Smooth muscle cell (in vitro differentiated cells): ENCODE results near the gene RNF182. TPM values are rescaled to one million over a fixed set of nuclear protein-coding genes. Genes with fewer than 3 reads are reported as not detected.

Experiments
- DNase-seq: peaks from one replicate; lab custom pipeline; 2025; ENCODE audit not compliant: unreplicated experiment; lab: John Stamatoyannopoulos, UW
- H2AFZ ChIP-seq: fragments of 200-600 bp; sonication (generic); 2 replicates; pipeline ENCODE4 v1.6.0; 2016; ENCODE audit warnings: antibody characterized with exemption, low read depth, mild to moderate bottlenecking
- H3F3A ChIP-seq: fragments of 200-600 bp; sonication (generic); 2 replicates; pipeline ENCODE4 v1.6.0; 2017; ENCODE audit warnings: antibody characterized with exemption, low read depth
- H3K27ac ChIP-seq: fragments of 200-600 bp; sonication (generic); 2 replicates; pipeline ENCODE4 v1.5.1; 2016; ENCODE audit warnings: low read depth, mild to moderate bottlenecking
- H3K27me3 ChIP-seq: fragments of 200-600 bp; sonication (generic); 2 replicates; pipeline ENCODE4 v1.6.1; 2016; ENCODE audit warnings: low read depth, mild to moderate bottlenecking
- H3K36me3 ChIP-seq: fragments of 200-600 bp; sonication (generic); 2 replicates; pipeline ENCODE4 v1.5.1; 2016; ENCODE audit warnings: low read depth
- H3K4me1 ChIP-seq: fragments of 200-600 bp; sonication (generic); 2 replicates; pipeline ENCODE4 v1.5.1; 2016; ENCODE audit warnings: low read depth
- H3K4me2 ChIP-seq: fragments of 200-600 bp; sonication (generic); 2 replicates; pipeline ENCODE4 v1.6.0; 2016; ENCODE audit warnings: mild to moderate bottlenecking
- H3K4me3 ChIP-seq: fragments of 200-600 bp; sonication (generic); 2 replicates; pipeline ENCODE4 v1.5.1; 2016; ENCODE audit warnings: mild to moderate bottlenecking
- H3K79me2 ChIP-seq: fragments of 200-600 bp; sonication (generic); 2 replicates; pipeline ENCODE4 v1.6.0; 2016; ENCODE audit warnings: low read depth, mild to moderate bottlenecking
- H3K9ac ChIP-seq: fragments of 200-600 bp; sonication (generic); 2 replicates; pipeline ENCODE4 v1.6.0; 2016; ENCODE audit warnings: low read depth
- H3K9me3 ChIP-seq: fragments of 200-600 bp; sonication (generic); replicated peaks from 2 replicates; pipeline ENCODE4 v1.5.1; 2016; ENCODE audit warnings: low read depth
- H4K20me1 ChIP-seq: fragments of 200-600 bp; sonication (generic); 2 replicates; pipeline ENCODE4 v1.6.0; 2016; ENCODE audit warnings: low read depth
- CTCF ChIP-seq: fragments of 200-600 bp; sonication (generic); IDR thresholded peaks from 2 replicates; pipeline ENCODE4 v1.5.1; 2017; ENCODE audit warnings: borderline replicate concordance, mild to moderate bottlenecking, antibody characterized with exemption; ENCODE audit not compliant: insufficient read depth, poor library complexity, severe bottlenecking
- WGBS: methylation state at CpG from one replicate; pipeline ENCODE4 v1.1.7; 2016; ENCODE audit warnings: low lambda C conversion rate; 5-methylcytosine and 5-hydroxymethylcytosine counted together
- polyA plus RNA-seq: library from polyadenylated mRNA; unstranded; fragments of >200 nt; fragmentation: Nextera tagmentation; extraction: Ambion mirVana; gene quantifications from 2 replicates; pipeline ENCODE4 v1.2.1, GENCODE V29; 2016
- total RNA-seq: library from RNA; depleted of rRNA; stranded (reverse); fragments of >200 nt; gene quantifications from 2 replicates; pipeline ENCODE4 v1.2.3, GENCODE V29; 2014

The RNF182 gene
- total and polyA plus RNA-seq, 2 experiments from 2014 or later, result 0.76 TPM; not detected in 1

DNA sequence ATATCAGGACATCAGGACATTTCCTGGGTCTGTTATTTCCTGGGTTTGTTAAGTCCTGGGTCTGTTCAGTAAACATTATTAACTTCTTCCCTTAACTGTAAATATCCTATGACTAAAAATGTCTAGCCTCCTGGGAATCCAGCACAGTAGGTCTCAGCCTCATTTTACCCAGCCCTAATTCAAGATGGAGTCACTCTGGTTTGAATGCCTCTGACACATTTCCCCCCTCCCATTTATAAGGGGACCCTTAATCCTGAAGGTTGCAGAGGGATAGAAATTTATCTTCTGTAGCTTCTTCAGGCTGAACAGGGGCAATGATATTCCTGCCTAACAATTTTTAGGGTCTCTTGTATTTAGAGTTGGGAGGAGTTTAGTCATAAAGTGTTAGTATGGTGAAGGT is 21.8 kb downstream of the RNF182 start:
- Histone ChIP-seq H3K4me3 (no peak overlapping the region), H3K4me2 (no peak overlapping the region), H3K9ac (no peak overlapping the region), H4K20me1 (no peaks in the 10 kb centered on the region), H3K79me2 (no peaks in the 10 kb centered on the region), H2AFZ (no peak overlapping the region), H3F3A (no peaks in the 10 kb centered on the region), H3K9me3 (no peaks in the 10 kb centered on the region), H3K27me3 (no peaks in the 10 kb centered on the region), H3K36me3 (no peaks in the 10 kb centered on the region), H3K27ac (no peak overlapping the region), H3K4me1 (no peaks in the 10 kb centered on the region)
- no peak for DNase-seq
- TF ChIP-seq CTCF, result no peak

DNA sequence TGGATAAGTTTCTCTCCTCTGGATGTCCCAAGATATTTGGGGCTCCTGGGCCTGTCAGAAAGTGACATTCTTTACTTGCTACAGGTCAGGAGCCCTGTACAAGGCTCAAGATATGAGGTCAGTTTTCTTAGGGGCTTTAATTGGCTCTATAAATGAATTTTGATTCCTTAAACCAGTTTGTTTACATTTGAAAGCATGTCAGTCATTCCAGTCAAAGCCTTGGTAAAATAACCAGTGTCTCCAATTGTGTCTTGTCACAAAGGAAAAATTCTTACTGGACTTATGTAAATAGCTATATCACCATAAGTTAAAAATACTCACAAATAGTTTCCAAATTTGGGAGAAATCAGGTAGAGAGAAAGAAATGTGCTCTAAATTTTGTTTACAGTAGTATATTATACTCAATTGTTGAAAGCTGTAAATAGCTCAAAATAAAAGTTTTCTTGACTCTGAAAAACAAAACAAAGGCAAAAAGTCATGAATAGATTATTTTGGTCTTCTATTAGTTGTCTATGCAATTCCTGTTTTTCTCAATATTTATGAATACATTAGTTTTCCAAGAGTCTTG is 22.9 kb downstream of the RNF182 start:
- no peaks in the 10 kb centered on the region for H3F3A ChIP-seq
- H3K9ac ChIP-seq, result no peak overlapping the region
- H3K4me2 ChIP-seq, result no peak overlapping the region
- TF ChIP-seq CTCF, result no peak
- no peak overlapping the region for H3K4me3 ChIP-seq
- no peaks in the 10 kb centered on the region for H3K9me3 ChIP-seq
- H3K27ac ChIP-seq, result no peak overlapping the region
- no peaks in the 10 kb centered on the region for H3K36me3 ChIP-seq
- H3K4me1 ChIP-seq, result no peaks in the 10 kb centered on the region
- H4K20me1 ChIP-seq, result no peaks in the 10 kb centered on the region
- H2AFZ ChIP-seq, result no peak overlapping the region
- DNase-seq, result no peak
- H3K79me2 ChIP-seq, result no peaks in the 10 kb centered on the region
- H3K27me3 ChIP-seq, result no peaks in the 10 kb centered on the region

GRCh38 chr6:13952101-13952500 is 27.3 kb downstream of the RNF182 start:
- no peaks in the 10 kb centered on the region for H3K9me3 ChIP-seq
- H3K9ac ChIP-seq, result no peak overlapping the region
- H3K4me3 ChIP-seq, result no peak overlapping the region
- WGBS, result 63% methylated on average over 7 of the region's 7 CpGs
- H3K4me2 ChIP-seq, result no peak overlapping the region
- no peaks in the 10 kb centered on the region for H3K27me3 ChIP-seq
- no peaks in the 10 kb centered on the region for H3K36me3 ChIP-seq
- TF ChIP-seq CTCF, result no peak
- no peaks in the 10 kb centered on the region for H4K20me1 ChIP-seq
- H3K27ac ChIP-seq, result no peak overlapping the region
- no peak overlapping the region for H2AFZ ChIP-seq
- H3F3A ChIP-seq, result no peaks in the 10 kb centered on the region
- DNase-seq, result no peak
- H3K4me1 ChIP-seq, result no peaks in the 10 kb centered on the region
- H3K79me2 ChIP-seq, result no peaks in the 10 kb centered on the region

- no peak overlapping the region for H2AFZ ChIP-seq
- H3K9me3 ChIP-seq, result no peaks in the 10 kb centered on the region
- no peaks in the 10 kb centered on the region for H3K79me2 ChIP-seq
- no peaks in the 10 kb centered on the region for H3K36me3 ChIP-seq
- no peaks in the 10 kb centered on the region for H3K27me3 ChIP-seq
- H3K4me3 ChIP-seq, result no peak overlapping the region
- H3K9ac ChIP-seq, result no peak overlapping the region
- WGBS, result 57% methylated on average over 2 of the region's 2 CpGs
- no peaks in the 10 kb centered on the region for H4K20me1 ChIP-seq
- no peaks in the 10 kb centered on the region for H3F3A ChIP-seq
- H3K27ac ChIP-seq, result no peak overlapping the region
- H3K4me1 ChIP-seq, result no peaks in the 10 kb centered on the region
- H3K4me2 ChIP-seq, result no peak overlapping the region
- DNase-seq, result no peak
- no peak for TF ChIP-seq CTCF
Observed at GRCh38 chr6:13953061-13953705, 28.4 kb downstream of the RNF182 start.
